ENCODE data around the gene STRBP.
A peak's percentile ranks its signal among the peaks of the same experiment; 100 is the strongest.

STRBP gene

DNA sequence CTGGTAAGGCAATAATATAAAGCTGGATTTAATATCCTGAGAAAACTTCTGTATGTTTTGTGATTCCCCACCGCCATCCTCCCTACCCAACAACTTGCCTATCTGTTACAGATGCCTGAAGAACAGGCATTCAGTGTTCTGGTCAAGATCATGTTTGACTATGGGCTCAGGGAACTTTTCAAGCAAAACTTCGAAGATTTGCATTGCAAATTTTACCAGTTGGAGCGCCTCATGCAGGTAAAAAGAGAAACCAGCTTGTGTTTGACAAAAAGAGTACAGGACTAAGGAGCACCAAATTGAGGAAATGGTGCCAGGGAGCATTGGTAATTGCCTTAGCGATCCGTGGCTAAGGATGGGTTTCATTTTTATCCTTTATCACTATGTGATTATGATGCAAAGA lies 194.9 kb downstream of the STRBP start:
- Mint-ChIP-seq H3K4me1 (no peaks in the 10 kb centered on the region), H3K27me3 (ENCODE audit: low read depth, poor library complexity) (no peaks in the 10 kb centered on the region), H3K27ac (peak overlapping the region; percentile 30), H3K4me3 (no peak overlapping the region), H3K9me3 (no peaks in the 10 kb centered on the region), H3K36me3 (ENCODE audit: low read depth) (peaks cover 29% of the 10 kb centered on the region)
- no peak for DNase-seq
- TF ChIP-seq, protein P1, sequence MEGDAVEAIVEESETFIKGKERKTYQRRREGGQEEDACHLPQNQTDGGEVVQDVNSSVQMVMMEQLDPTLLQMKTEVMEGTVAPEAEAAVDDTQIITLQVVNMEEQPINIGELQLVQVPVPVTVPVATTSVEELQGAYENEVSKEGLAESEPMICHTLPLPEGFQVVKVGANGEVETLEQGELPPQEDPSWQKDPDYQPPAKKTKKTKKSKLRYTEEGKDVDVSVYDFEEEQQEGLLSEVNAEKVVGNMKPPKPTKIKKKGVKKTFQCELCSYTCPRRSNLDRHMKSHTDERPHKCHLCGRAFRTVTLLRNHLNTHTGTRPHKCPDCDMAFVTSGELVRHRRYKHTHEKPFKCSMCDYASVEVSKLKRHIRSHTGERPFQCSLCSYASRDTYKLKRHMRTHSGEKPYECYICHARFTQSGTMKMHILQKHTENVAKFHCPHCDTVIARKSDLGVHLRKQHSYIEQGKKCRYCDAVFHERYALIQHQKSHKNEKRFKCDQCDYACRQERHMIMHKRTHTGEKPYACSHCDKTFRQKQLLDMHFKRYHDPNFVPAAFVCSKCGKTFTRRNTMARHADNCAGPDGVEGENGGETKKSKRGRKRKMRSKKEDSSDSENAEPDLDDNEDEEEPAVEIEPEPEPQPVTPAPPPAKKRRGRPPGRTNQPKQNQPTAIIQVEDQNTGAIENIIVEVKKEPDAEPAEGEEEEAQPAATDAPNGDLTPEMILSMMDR (IDR thresholded peaks at IDR 0.05): no peak

DNA sequence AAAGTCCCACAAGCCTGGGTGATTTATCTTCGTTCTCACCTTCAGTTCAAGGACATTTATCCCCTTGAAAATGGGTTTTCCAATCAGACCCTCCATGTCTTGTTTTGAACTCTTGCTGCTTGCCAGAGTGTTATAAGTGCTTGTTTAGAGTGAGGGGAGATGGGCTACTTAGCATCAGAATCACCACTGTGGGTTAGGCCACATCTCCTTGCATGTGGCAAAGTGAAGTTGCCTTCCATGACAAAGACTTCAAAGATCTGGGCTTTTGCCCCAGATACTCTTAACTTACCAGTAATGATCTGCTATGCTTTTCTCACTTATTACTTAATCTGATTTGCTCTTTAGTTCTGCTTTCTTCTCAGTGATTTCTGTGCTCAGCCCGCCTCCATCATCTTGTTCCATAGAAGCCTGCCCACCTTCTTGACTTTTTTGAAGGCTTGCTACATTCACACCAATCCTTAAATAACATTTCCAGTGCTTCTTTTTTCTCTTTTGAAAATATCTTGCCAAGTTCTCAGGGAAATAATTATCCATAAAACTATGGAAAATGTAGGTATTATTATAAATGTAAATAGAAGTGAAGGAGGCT lies 195.9 kb downstream of the STRBP start:
- Mint-ChIP-seq H3K4me1 (no peaks in the 10 kb centered on the region), H3K9me3 (no peaks in the 10 kb centered on the region), H3K27ac (no peak overlapping the region), H3K36me3 (ENCODE audit: low read depth) (peaks cover 31% of the 10 kb centered on the region), H3K4me3 (no peak overlapping the region), H3K27me3 (ENCODE audit: low read depth, poor library complexity) (no peaks in the 10 kb centered on the region)
- TF ChIP-seq, protein P1 (IDR thresholded peaks at IDR 0.05): no peak
- DNase-seq: no peak
